Measurements from ENCODE around the gene SEMA3C.

GRCh38 chr7:80807166-80807900 is 111.5 kb downstream of the SEMA3C start:
- TF ChIP-seq CTCF (IDR thresholded peaks at IDR 0.05 in 8 of 11, conservative IDR thresholded peaks at IDR 0.05 in 3 of 11) (no peak), POLR2A (IDR thresholded peaks at IDR 0.05) (no peak), POLR2AphosphoS5 (IDR thresholded peaks at IDR 0.05) (no peak)

All from spleen (tissue), 7 donors.